Astrocyte (in vitro differentiated cells and primary cell): ENCODE data around the gene UACA.

ENCODE experiments used
- CTCF ChIP-seq: IDR thresholded peaks from 2 replicates; pipeline ENCODE4 v1.5.1; 2011; ENCODE audit warnings: low read depth, mild to moderate bottlenecking, inconsistent platforms, low read length, moderate library complexity; ENCODE audit not compliant: insufficient read depth
- EZH2 ChIP-seq: IDR thresholded peaks from 2 replicates; pipeline ENCODE4 v1.6.1; 2012; ENCODE audit warnings: mild to moderate bottlenecking, low read length, inconsistent platforms; ENCODE audit not compliant: insufficient read depth

- no peak for TF ChIP-seq CTCF
- no peak for TF ChIP-seq EZH2
Measured at GRCh38 chr15:70810916-70811578, 47.7 kb upstream of the UACA start.
